H1 (cell line): ENCODE data around the gene PAIP2. TPM values are rescaled to one million over a fixed set of nuclear protein-coding genes. Genes with fewer than 3 reads are reported as not detected.

Experiments used
- CTCF ChIP-seq, 3 experiments: IDR thresholded peaks; 1 replicate in 2 of 3; 2 replicates in 1 of 3; pipeline versions ENCODE4 v1.5.1 to v1.6.1; 2011; ENCODE audit warnings: low read length in 3 of 3, mild to moderate bottlenecking in 3 of 3, inconsistent platforms in 2 of 3, low read depth in 1 of 3, moderate library complexity in 1 of 3; ENCODE audit not compliant: insufficient read depth in 1 of 3; ENCODE audit errors: control extremely low read depth in 1 of 3
- JUN ChIP-seq: IDR thresholded peaks from 2 replicates; pipeline ENCODE4 v1.6.1; 2011; ENCODE audit warnings: low read depth, mild to moderate bottlenecking, improper control_type of control experiment, low read length
- KDM4A ChIP-seq: IDR thresholded peaks from one replicate; pipeline ENCODE4 v1.7.1; 2012; ENCODE audit warnings: low read depth, mild to moderate bottlenecking, moderate library complexity, low read length, inconsistent platforms; ENCODE audit not compliant: severe bottlenecking
- SAP30 ChIP-seq: fragments of 300-600 bp; sonication (generic); IDR thresholded peaks from 2 replicates; pipeline ENCODE4 v1.7.1; 2012; ENCODE audit warnings: low read length, moderate library complexity, mild to moderate bottlenecking, inconsistent platforms; ENCODE audit not compliant: insufficient read depth, insufficient replicate concordance
- SIX5 ChIP-seq: IDR thresholded peaks from 2 replicates; pipeline ENCODE4 v1.6.1; 2011; ENCODE audit warnings: mild to moderate bottlenecking, low read depth, low read length
- SP1 ChIP-seq: IDR thresholded peaks from 2 replicates; pipeline ENCODE4 v1.6.1; 2011; ENCODE audit warnings: low read depth, low read length
- TEAD4 ChIP-seq: IDR thresholded peaks from 2 replicates; pipeline ENCODE4 v1.6.1; 2012; ENCODE audit warnings: low read depth, low read length, inconsistent platforms, mixed read lengths
- USF2 ChIP-seq: IDR thresholded peaks from 2 replicates; pipeline ENCODE4 v1.6.1; 2011; ENCODE audit warnings: low read length, improper control_type of control experiment
- polyA plus RNA-seq, 7 experiments: library from polyadenylated mRNA; depleted of rRNA in 3 of 7; stranded (reverse) in 5 of 7; unstranded in 2 of 7; fragments of >200 nt in 5 of 7; fragments of 200-250 nt in 2 of 7; gene quantifications; 1 replicate in 5 of 7; 2 replicates in 1 of 7; 4 replicates in 1 of 7; pipeline versions ENCODE4 v1.2.1 to v1.2.3, GENCODE V29; 2011 to 2013; ENCODE audit warnings: missing spikeins in 2 of 7, mixed read lengths in 2 of 7
- total RNA-seq: library from RNA; stranded (reverse); fragmentation: NEBNext Ultra II Directional; extraction: Animal tissue kit (Norgen Biotek cat#: 25700); gene quantifications from 2 replicates; pipeline ENCODE4 v1.2.1, GENCODE V29; 2021

PAIP2 gene
- total and polyA plus RNA-seq, 2 of the 8 experiments (the other 6 are each of a cell fraction or from before 2014, with no cell fraction given), result 87.6 to 162 TPM

GRCh38 chr5:139364466-139364865 is 22.8 kb downstream of the PAIP2 start (continued):
- no peak for TF ChIP-seq CTCF (IDR thresholded peaks at IDR 0.05; ENCODE audit: control extremely low read depth in 1 of 3, insufficient read depth in 1 of 3, low read depth in 1 of 3, low read length in 3 of 3)
- no peak for TF ChIP-seq JUN
- no peak for TF ChIP-seq SAP30
- no peak for TF ChIP-seq TEAD4
- no peak for TF ChIP-seq SP1
- no peak for TF ChIP-seq KDM4A
- no peak for TF ChIP-seq USF2
- TF ChIP-seq SIX5, result no peak
- TF ChIP-seq, all 59 proteins: peak for 0
